Fibroblast of pulmonary artery (primary cell): Measurements from ENCODE around the gene DYNLT5.

ENCODE experiments used
- DNase-seq: peaks from one replicate; pipeline ENCODE4 v3.0.0-alpha.2; 2010; ENCODE audit warnings: low read depth
- H3K4me3 ChIP-seq: replicated peaks from 2 replicates; pipeline ENCODE4 v1.5.1; 2011; ENCODE audit warnings: low read depth, mild to moderate bottlenecking, control low read depth, low read length, moderate library complexity
- TF ChIP-seq, protein P1 (sequence below): IDR thresholded peaks from 2 replicates; pipeline ENCODE4 v1.5.1; 2011; ENCODE audit warnings: mild to moderate bottlenecking, control low read depth, low read length, inconsistent platforms; ENCODE audit errors: missing control alignments

Gene DYNLT5

DNA sequence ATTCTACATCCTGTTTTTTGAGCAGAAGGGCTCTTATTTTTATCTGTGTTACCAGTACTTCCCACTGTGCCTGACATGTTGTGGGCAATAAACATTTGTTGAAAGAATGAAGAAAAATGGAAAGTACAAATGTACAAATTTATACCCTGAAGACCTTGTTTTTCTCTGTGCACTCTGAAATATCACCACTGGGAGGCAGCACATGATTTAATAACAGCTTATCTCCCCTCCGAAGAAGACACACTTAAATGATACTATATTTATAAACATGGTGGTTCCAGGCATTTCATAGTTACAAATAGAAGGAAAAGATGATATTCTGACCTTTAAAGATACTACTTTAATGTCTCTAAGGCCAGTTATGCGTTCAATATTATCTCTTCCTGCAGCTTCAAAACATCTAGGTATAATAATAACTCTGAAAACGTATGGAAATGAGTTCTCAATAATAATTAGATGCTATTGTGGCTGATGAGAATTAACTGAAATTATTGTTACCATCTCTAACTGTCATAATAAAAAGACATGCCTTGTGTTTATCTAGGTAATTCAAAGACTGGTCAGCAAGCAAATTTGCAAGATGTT lies 12.8 kb downstream of the DYNLT5 start:
- TF ChIP-seq, protein P1, sequence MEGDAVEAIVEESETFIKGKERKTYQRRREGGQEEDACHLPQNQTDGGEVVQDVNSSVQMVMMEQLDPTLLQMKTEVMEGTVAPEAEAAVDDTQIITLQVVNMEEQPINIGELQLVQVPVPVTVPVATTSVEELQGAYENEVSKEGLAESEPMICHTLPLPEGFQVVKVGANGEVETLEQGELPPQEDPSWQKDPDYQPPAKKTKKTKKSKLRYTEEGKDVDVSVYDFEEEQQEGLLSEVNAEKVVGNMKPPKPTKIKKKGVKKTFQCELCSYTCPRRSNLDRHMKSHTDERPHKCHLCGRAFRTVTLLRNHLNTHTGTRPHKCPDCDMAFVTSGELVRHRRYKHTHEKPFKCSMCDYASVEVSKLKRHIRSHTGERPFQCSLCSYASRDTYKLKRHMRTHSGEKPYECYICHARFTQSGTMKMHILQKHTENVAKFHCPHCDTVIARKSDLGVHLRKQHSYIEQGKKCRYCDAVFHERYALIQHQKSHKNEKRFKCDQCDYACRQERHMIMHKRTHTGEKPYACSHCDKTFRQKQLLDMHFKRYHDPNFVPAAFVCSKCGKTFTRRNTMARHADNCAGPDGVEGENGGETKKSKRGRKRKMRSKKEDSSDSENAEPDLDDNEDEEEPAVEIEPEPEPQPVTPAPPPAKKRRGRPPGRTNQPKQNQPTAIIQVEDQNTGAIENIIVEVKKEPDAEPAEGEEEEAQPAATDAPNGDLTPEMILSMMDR = peak; percentile 74
- peak; percentile 80 for DNase-seq
- H3K4me3 ChIP-seq = no peak overlapping the region

DNA sequence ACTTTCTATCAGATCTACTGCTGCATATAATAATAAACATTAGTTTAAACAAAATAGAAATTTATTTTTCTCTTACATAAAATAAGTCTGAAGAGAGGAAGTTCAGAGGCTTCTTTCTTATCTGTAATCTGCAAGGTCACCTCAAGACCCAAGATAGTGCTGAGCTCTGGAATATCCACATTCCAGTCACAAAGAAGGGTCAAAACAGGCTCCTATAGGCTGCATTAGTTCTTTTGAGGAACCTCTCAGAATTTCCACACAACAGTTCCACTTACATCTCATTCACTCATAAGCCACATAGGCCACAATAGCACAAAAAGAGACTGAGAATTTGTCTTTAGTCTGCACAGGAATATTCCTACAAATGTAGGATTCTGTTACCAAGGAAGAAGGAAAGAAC lies 15.4 kb downstream of the DYNLT5 start:
- TF ChIP-seq, protein P1 = no peak
- no peak for DNase-seq
- no peak overlapping the region for H3K4me3 ChIP-seq

DNA sequence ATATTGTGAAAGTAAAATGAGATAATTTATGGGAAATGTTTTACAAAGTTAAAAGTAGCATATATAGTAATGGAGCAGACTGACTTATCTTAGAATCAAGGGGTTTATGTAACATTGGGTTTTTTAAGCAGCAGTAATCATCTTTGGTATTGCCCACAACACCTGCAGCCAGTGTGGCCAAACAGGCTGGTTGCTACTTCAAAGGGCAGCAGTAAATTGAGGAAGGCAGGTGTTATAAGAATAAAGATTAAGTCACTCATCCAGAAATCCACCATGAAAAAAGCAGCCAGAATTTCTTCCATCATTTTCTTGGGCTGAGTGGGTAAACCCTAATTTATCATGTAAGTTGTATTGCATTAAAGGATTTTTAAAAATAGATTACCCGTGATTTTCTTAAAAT lies 16.7 kb downstream of the DYNLT5 start:
- no peak overlapping the region for H3K4me3 ChIP-seq
- no peak for DNase-seq
- TF ChIP-seq, protein P1 = no peak

DNA sequence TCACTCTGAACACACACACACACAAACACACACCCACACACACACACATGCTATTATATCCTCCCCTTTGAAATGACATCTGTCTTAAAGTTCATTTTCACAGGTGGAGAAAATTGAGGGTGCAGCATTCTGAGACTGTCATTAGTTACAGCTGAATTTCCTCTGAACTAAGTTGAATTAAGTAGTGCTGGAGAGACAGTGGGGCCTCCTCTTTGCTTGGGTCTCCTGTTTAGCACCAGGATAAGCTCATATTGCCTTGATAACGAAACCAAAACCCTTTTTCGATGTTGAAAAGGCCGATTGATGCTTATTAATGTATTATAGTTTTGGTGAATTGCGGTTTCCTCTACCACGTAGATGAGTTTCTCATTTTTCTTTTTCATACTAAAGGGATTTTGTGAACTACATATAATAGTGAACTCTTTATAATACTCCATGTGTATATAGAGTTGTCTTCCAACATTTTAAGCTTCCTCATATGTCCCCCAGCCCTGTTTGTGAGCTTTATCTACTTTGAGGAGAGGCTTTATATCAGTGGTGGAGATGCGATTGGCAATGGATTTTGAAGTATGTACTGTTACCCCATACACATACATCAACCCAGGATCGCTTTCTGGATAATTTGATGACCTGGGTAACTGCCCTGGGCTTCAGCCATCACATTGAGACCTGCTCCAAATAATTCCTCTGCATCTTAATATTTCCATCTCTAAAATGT lies 17.4 kb downstream of the DYNLT5 start:
- TF ChIP-seq, protein P1 = no peak
- no peak overlapping the region for H3K4me3 ChIP-seq
- DNase-seq = peak; percentile 5

DNA sequence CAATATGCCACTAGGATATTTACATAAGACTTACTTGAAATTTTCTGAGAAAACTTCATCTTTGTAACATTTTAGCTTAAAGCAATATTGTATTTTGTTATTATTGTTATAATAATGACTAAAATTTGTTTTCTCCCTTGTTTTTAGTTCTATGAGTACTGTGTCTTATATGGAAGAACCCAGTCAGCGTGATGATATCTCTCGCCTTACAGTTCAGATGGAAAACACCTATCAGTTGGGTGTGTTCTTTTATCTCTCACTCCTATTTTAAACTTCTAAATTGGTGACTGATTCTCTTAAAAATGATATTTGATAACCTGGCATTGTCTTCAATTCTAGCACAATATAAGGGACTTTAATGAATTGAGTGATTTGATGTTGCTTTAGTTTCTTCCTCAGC lies 18.0 kb downstream of the DYNLT5 start:
- TF ChIP-seq, protein P1 = no peak
- no peak overlapping the region for H3K4me3 ChIP-seq
- no peak for DNase-seq

DNA sequence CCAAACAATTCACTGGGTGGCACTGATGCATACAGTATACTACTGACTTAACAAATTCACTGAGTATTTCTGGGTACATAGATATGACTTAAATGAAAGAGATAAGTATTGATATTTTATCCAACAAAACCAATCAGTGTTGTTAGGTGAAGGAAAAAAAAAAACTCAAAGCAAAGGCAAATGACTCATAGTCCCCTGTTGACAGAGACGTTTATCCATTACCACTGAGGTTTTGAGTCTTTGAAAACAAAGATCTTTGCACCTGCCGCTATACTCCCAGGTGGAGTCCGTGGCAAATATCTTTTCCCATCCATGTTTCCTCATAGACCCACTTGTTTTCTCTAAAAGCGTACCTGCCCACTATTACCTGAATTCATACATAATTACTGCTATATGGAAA lies 18.4 kb downstream of the DYNLT5 start:
- H3K4me3 ChIP-seq = no peak overlapping the region
- DNase-seq = no peak
- TF ChIP-seq, protein P1 = no peak

DNA sequence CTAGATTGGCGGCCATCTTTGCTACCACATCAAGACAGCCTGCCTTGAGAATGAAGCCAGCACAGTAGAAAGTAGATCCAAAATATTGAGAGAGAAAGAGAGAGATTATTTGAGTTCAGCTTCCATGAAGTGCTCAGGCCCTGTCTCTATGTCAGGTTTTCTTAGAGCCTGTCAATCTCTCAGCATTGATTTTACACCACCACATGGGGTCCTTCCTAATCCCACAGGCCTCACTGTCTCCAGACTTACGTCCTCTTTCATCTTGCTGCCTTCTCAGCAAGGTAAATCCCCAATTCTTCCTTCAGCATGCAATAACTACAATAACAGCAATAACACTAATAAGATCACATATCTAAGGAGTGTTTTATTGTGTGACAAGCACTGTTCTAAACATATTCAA lies 21.0 kb downstream of the DYNLT5 start:
- TF ChIP-seq, protein P1 = no peak
- no peak overlapping the region for H3K4me3 ChIP-seq
- DNase-seq = no peak
